Astrocyte of the hippocampus (primary cell): ENCODE measurements around the gene RASGEF1B.
A peak's percentile ranks its signal among the peaks of the same experiment; 100 is the strongest.

Experiments
- DNase-seq: peaks from one replicate; pipeline ENCODE4 v3.0.0; 2011; ENCODE audit warnings: low read depth, low spot score

Gene RASGEF1B

DNA sequence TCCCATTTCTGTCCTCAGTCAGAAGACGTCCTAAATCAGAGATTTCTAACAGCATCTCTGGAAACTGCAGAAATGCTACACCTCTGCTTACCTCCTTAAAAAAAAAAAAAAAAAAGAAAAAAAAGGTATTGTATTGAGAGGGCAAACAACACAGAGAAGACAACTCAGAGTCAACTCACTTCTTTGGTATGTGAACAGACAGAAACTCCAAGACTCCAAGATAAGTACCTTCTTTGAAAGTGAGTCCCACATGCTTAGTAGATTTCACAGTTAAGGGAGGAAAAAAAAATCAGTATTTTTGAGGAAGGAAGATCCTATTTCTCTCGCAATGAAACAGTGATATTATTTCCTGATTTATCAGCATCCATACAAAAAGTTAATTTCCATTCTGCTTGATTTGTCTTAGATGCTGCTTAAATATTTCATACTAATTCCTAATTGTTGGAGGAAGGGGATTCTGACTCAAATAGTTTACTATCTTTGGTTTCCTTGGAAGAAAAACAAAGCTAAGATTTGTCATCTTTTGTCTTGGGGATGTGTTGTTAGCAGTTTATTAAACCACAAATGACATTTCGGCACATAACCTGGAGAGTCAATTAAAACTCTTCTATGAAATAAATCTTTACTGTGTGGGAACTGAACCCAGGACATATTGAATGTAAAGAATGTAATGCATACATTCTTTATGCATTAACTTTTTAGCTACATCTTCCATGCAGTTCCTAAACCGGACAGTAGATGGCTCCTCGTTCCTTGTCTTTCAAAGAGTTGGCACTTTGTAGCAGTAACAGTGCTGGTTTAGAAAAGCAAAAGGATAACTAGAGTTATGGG lies 4.7 kb downstream of the RASGEF1B start:
- peak; percentile 75 for DNase-seq

DNA sequence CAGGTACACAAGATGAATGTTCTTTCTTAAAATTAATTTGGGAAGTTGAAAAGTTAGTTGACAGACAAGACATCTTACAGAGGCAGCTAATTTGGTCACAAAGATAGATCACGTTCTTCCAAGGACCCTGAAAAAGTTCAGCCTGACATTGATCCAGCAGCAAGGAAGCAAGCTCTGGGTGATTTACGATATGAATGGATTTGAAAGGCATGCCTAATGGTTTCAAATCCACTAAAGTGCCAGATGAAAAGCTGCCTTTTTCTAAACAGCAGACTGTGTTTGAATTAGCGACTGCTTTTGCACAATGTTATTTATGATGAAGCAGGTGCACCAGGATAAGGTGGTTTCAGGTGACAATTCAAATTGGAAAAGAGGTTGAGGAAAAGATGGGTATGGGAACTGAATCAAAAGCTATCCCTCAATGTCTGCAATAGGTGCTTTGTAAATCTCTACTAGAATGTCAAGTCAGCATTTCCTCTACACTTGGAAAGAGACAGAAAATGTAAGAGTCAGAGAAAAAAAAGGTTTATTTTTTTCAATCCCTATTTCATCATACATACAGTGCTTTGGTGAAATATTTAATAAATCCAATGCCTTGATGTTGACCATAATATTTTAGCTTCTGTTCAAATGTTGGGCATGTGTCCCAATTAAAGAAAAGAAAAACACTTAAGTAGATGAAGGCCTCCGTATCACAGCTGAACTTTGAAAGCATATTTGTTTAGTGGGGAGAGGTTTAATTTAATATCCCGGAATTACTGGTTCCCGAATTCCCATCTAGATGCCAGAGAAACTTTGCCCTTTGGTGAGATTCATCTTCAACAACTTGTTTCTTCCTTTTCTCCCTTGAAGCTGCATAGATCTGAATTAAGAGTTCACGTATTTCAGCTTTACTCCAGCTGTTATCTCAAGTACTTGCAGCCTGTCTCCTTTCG lies 6.0 kb downstream of the RASGEF1B start:
- no peak for DNase-seq

DNA sequence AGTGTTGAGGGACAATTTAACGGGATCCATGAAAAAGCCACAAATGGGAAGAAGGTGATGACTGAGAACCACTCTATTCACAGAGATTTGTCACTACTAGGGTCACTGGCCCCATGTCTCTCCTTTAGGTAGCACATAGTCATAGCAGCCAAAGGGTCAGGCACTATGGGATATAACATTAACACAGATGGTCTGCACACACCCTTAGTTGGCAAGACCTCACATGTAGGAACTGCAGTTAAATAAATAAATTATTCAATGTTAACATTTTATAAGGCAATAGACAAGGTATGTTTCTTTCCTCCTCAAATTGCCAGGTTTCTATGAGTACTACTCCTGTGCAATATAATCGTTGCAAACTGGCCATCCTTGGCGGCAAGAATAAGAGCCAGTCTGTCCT lies 10.9 kb downstream of the RASGEF1B start:
- DNase-seq = no peak

DNA sequence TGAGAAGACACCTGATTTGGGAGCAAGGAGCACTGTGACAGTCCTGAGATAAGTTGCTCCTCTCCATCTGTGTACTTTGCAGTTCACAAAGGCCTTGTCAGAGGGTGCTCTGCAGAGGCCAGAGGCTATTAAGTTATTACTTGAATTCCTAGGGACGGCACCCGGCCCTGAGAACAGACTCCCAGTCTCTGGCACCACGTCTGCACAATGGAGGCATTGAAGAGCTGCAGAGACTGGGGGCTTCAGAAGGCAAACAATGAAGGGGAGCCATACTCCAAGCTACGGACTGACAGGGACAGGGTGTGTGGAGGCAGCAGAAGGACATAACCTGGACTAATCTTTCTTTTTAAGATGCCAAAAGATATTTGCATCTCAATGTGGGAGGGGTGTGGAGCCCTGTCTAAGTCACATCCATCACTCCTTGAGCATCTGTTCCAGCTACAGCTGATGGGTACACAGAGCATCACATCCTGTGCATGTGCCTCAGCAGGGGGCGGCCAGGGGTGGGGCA lies 11.5 kb downstream of the RASGEF1B start:
- no peak for DNase-seq

DNA sequence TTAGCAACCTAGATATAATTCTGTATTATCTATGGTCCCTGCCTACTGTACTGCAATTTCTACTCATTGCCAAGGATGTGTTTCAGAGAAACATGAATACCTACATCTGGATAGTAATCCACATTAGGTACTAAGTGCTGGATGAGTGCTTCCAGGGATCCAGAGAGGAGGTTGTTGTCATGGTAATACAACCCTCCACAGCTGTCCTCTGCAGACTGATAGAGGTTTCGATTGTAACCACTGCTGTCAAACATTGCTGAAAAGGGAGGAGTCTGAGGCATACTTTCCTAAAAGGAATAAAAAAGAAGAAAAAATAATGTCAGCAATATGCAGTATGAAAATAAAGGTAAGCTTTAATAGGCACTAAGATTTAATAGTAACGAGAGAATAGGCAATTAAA lies 12.5 kb downstream of the RASGEF1B start:
- DNase-seq = no peak

DNA sequence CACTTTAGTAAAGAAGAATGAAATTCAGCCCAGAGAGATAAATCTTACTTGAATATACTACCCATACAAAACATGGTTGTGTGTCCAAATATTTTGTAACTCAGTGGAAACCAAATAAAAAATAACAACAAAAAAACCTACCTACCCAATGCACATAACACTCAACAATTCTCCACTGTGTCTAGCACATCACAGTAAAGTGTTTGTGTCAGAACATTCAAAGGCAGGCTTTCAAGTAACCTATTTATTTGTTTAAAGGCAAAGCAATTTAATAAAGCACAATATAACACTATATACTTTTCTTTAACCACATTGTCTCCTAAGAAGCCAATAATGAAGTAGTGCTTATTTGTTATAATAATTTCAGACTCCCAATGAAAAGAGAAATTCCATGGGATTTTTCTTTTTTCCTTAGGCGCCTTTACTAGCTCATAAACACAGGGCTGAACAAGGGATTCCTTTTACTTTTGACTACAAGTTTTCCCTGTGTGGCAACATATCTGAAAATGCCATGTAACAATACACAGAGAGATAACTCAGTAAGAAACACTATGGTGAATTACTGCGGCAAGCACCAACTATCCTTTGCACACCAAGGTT lies 13.7 kb downstream of the RASGEF1B start:
- DNase-seq = no peak

DNA sequence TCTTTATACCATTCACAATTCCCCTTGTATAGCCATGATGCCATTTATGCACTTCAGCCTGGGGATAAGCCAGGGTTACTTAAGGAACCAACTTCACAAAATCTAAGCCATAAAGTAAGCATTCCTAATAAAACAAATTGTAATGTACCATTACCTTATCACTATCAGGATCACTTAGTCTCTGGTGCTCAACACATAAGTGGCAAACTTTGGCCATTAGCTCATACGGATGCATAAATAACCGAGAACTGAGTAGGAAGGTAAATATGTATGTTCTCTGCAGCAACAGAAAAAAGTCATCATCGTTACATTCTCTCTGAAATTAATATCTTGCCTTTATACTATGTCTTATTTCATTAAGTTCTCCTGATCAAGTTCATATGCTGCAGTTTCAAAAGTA lies 14.4 kb downstream of the RASGEF1B start:
- no peak for DNase-seq

DNA sequence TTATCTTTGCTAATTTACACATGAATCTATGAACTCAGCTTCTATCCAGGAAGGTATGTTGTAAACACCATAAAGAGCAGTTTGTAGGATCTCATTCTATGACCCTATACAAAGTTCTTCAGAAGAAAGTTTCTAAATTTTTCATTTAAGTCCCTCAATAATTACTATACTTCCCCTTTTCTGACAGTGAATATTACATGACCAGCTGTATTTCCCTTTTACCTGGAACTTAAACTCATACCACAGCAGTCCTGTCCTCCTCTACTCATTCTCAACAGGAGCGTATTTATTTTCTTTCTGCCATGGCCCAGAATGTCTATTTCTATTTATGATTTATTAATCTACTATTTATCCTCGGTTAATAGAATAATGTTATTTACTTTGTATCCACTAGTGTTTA lies 15.8 kb downstream of the RASGEF1B start:
- no peak for DNase-seq

DNA sequence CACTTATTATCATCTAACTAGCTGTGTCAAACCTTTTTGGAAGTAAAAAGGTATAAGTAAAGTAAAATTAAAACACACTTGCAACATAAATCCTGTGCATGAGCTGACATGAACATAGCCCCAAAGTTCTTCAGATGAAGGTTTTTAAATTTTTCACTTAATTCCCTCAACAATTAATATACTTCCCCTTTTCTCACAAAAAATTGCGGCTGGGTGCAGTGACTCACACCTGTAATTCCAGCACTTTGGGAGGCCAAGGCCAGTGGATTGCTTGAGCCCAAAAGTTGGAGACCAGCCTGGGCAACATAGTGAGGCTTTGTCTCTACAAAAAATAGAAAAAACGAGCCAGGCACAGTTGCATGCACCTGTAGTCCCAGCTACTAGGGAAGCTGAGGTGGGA lies 16.8 kb downstream of the RASGEF1B start:
- DNase-seq = no peak

DNA sequence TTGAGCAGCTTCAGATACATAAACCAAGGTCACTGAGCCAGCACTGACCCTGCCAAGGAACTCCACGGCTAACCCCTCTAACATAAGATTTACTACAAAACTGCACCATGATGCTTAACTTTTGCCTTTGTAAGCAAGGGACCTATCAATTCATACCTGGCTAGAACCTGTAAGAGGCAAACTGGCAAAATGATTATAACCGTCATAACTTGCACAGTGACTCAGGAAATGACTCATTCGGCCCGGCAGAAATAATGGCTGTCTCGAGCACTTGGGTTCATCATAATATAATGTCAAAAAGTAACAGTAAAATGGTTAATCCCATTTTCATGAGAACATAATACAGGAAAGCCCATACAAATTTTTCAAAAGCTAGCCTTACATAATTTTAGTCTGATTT lies 17.2 kb downstream of the RASGEF1B start:
- no peak for DNase-seq

DNA sequence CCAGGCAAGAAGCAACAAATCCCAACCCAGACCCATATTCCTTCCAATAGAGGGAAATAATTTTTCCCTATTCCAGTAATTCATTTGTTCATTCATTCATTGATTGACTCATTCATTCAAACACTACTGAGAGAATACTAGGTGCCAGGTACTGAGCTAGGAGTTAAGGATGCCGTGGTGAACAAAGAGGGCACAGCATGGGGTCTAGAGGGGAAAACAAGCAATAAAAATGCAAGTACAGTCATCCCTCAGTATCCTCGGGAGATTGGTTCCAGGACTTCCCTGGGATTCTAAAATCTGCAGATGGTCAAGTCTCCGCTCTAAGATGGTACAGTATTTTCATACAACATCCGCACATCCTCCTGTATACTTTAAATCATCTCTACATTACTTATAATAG lies 18.7 kb downstream of the RASGEF1B start:
- DNase-seq = no peak

DNA sequence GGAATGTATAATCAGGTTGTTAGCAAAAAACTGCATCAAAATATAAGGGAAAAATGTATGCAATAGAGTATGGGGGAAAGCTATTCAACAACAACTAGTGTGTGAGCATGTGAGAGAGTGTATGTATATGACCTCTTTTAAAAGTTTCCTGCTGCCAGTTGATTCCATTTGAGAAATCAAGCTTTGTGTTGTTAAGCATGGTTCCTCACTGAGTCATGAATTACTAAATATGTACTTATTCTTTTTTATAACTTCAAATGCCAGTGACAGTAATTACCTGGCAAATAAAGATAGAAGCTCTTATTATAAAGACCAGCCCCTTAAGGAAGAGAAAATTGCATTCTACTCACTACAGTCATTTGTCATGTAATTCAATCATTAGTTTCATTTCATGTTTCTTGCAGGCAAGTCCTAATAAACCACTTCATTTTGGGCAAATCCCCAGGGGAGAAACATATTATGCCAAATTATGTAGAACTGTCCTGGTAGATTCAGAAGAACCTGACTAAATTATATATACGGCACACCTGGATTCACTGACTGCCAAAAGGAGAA lies 19.2 kb downstream of the RASGEF1B start:
- DNase-seq = peak; percentile 13

DNA sequence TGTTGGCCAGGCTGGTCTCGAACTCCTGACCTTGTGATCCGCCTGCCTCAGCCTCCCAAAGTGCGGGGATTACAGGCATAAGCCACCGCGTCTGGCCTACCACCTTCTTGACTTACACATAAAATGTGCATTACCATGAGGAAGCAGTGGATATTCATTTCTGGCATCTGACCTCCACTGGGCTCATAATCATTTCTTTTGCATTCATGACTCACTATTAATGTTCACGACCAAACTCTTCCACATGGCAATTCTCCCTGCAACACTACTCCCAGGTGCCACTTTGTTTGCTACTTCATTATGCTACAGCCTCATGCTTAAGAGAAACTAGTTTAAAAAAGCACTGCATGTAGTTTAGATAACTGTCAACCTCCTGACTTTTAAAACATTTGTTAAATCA lies 22.7 kb downstream of the RASGEF1B start:
- DNase-seq = no peak

DNA sequence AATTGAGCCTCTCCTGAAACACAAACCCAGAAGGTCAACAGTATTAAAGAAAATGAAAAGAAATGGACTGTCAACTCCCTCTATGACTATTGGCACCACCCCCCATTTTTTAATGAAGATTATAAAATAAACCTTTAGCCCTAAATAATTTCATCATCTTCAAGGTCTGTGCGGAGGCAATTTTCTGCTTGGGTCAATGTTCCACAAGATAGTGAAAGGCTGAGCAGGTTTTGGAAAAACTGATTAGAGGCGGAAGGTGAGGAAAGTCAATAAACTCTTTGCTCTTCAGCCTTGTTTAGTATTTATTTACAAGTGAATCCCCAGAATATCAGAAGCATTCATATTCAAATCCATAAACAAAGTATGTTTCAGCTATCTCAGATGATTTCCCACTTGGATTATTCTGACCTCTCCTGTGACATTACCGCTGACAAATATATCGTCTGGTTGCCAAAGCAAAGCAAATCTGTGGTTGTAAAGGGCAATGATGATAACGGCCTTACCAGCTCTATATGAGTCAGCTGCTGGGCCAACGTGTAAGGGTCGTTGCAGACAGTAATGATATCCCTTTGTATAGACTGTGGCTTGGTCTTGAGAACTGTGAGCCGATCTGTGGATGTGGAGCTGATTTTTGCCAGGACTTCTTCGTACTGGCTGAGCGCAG lies 24.0 kb downstream of the RASGEF1B start:
- no peak for DNase-seq

DNA sequence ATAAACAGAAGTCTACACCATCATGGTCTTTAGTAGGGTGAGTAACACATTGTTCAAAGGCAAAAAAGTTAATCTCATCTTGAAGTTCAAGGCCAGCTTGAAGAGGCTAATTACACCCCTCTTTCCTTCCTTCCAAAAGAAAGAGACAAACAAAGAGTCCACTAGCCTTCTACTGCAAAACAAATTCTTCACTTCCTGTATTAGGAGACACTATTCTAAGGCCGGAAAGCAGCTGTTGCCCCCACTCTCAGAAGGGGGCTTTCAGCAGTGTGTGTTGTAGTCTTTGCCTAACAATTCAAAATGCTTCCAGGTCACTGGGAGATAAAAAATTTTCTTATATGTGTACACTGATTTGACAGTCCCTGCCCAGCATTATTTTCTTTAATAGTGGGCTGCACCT lies 25.1 kb downstream of the RASGEF1B start:
- no peak for DNase-seq

DNA sequence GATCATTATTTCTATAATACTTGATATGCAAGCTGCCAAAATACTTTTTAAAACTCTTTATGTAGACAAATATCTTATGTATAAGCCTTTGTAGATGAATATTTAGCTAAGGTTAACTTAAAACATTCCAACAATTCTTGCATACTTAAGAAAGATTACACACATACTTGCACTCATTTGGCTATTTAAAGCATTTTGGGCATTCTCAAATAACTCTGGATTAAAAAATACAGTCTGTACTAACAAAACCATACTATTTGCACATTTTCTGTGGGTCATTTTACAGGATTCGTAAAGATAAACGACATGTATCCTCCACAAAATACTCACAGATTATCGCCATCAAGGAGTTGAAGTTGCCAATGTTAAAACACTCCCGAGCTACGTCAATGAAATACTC lies 26.5 kb downstream of the RASGEF1B start:
- DNase-seq = peak; percentile 38

DNA sequence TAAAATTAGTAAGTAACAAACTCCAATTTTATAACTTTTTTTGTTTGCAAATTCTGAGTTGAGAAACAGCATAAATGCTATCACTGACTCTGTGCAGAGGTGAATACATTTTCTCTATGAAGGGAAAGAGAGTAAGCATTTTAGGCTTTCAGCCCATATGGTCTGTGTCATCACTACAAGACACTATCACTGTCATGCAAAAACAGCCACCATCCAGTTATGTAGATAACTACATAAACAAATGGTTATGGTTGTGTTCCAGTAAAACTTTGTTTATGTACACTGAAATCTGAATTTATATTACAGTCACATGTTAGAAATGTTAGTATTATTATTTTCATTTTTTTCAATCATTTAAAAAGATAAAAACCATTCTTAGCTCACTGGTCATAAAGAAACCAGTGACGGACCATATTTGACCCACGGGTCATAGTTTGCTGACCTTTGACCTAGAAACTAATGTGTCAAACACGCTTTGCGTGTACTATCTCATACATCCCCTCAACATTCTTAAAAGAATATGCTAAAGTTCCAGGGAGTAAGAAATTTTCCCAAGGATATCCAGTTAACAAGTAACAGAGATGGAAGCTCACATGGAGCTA lies 29.1 kb downstream of the RASGEF1B start:
- no peak for DNase-seq

DNA sequence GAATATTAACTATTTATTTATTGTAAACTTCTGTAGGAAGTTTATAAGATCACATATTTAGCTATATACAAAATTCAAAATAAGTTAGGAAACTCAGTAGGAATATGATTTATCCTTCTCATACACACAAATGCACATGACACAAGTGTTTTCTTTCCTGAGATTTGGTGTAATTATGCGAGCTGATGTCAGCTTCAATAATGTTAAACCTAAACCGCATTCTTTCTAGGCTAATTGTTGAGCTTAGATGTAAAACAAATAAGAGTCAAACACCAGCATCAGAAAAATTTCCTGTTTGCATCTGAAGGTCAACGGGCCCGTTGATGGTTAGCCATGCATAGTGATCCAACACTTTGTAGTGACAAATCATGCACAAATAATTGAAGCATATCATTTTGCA lies 30.8 kb downstream of the RASGEF1B start:
- no peak for DNase-seq

DNA sequence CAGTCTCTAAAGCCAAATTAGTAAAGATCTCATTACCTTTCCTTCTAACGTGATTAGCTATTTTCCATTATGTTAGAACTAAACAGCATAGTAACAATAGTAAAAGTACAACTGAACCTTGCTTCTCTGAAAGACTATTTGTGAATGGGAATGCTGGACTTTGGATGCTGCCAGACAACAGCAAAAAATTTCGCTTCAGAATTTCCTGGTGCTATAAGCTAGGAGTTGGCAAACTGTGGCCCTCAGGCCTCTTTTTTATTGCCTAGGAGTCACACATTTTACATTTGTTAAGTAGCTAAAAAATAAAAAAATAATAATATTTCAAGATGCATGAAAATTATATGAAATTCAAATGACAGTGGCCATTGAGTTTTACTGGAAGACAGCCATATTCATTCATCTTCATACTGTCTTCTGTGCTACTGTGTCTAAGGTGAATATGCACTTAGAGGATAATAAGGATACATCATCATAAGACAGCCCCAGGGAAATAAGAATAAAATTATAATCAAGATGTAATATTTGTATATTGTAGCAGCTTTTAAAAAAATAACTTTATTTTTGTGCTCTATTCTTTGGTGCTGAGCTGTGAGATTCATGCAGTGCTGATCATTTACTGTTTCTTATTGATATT lies 34.6 kb downstream of the RASGEF1B start:
- no peak for DNase-seq

DNA sequence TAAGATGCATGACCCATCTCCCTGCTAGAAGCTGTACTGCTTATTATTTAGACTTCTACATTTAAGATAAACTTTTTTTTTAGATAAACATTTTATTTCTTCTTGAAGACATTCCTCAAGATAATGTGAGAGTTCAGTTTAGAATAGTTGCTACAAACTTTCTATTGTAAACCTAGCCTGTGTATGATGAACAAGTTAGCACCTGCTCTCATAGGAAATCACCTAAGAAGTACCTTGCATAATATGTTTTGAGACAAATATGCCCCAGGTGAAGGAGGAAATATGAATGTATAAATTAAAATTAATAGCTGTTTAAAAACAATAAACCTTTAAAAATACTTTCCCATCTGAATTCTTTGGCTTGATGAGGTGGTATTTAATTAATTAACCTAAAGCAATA lies 35.6 kb downstream of the RASGEF1B start:
- DNase-seq = no peak
